Measurements from ENCODE around the gene LINC00305. TPM values are rescaled to one million over a fixed set of nuclear protein-coding genes. Genes with fewer than 3 reads are reported as not detected.
A peak's percentile ranks its signal among the peaks of the same experiment; 100 is the strongest.

Gene LINC00305
- total RNA-seq: 0.14 TPM in 1 of 2 replicates, not detected in the other

GRCh38 chr18:64148988-64149387 is at the start of gene LINC00305:
TSS of gene LINC00305 (minus strand) at chr18:64149088.
- DNase-seq: no peak

- no peak for DNase-seq
Measured at GRCh38 chr18:64191069-64191468, 42.2 kb upstream of the LINC00305 start.

GRCh38 chr18:64185987-64186386 is 37.1 kb upstream of the LINC00305 start:
- no peak for DNase-seq

GRCh38 chr18:64183665-64184064 is 34.8 kb upstream of the LINC00305 start:
- DNase-seq: no peak

GRCh38 chr18:64180617-64181016 is 31.7 kb upstream of the LINC00305 start:
- no peak for DNase-seq

- no peak for DNase-seq
Measured at GRCh38 chr18:64180171-64180570, 31.3 kb upstream of the LINC00305 start.

- no peak for DNase-seq
Measured at GRCh38 chr18:64179556-64180080, 30.7 kb upstream of the LINC00305 start.

GRCh38 chr18:64178860-64179259 is 30.0 kb upstream of the LINC00305 start:
- DNase-seq: no peak

- DNase-seq: no peak
Measured at GRCh38 chr18:64175432-64175831, 26.5 kb upstream of the LINC00305 start.

- DNase-seq: no peak
Measured at GRCh38 chr18:64171576-64171975, 22.7 kb upstream of the LINC00305 start.

GRCh38 chr18:64167408-64167925 is 18.6 kb upstream of the LINC00305 start:
- DNase-seq: no peak

GRCh38 chr18:64165906-64166305 is 17.0 kb upstream of the LINC00305 start:
- DNase-seq: no peak

- no peak for DNase-seq
Measured at GRCh38 chr18:64164883-64165282, 16.0 kb upstream of the LINC00305 start.

GRCh38 chr18:64149916-64150438 is 1.1 kb upstream of the LINC00305 start:
- DNase-seq: no peak

GRCh38 chr18:64142904-64143303 is 6.0 kb downstream of the LINC00305 start:
- DNase-seq: no peak

GRCh38 chr18:64137914-64138313 is 11.0 kb downstream of the LINC00305 start:
- no peak for DNase-seq

- no peak for DNase-seq
Measured at GRCh38 chr18:64134044-64134747, 14.7 kb downstream of the LINC00305 start.

GRCh38 chr18:64132871-64133270 is 16.0 kb downstream of the LINC00305 start:
- no peak for DNase-seq

GRCh38 chr18:64131314-64131713 is 17.6 kb downstream of the LINC00305 start:
- no peak for DNase-seq

- no peak for DNase-seq
Measured at GRCh38 chr18:64127172-64127571, 21.7 kb downstream of the LINC00305 start.

GRCh38 chr18:64119916-64120315 is 29.0 kb downstream of the LINC00305 start:
- peak; percentile 7 for DNase-seq

GRCh38 chr18:64118406-64118805 is 30.5 kb downstream of the LINC00305 start:
- DNase-seq: no peak

GRCh38 chr18:64116571-64117175 is 32.2 kb downstream of the LINC00305 start:
- no peak for DNase-seq

GRCh38 chr18:64115881-64116280 is 33.0 kb downstream of the LINC00305 start:
- DNase-seq: no peak
